Activated naive CD8-positive, alpha-beta T cell treated with anti-CD3 and anti-CD28 coated beads, Interleukin-2, amount 10 ng/mL, durations not matched to agents 7 days and 5 days (primary cell): Measurements from ENCODE around the gene TNIK. TPM values are rescaled to one million over a fixed set of nuclear protein-coding genes. Genes with fewer than 3 reads are reported as not detected.

Source experiments
- ATAC-seq: fragments of 150-1000 bp; cut with Tn5 transposase; one replicate; pipeline ENCODE4 v1.10.0; 2021; ENCODE audit warnings: low read depth, moderate library complexity
- POLR2A ChIA-PET: fragments of 350-600 bp; sonication (Branson Sonifier 250); formaldehyde crosslinking; loops from one replicate; lab custom pipeline; 2021; ENCODE audit warnings: antibody characterized with exemption; lab: Charles Lee
- DNase-seq: peaks from one replicate; pipeline ENCODE4 v3.0.0; 2021
- H3K27ac Mint-ChIP-seq: one replicate; pipeline ENCODE4 v1.8.0; 2022; ENCODE audit warnings: mild to moderate bottlenecking, mixed read lengths
- H3K27me3 Mint-ChIP-seq: one replicate; pipeline ENCODE4 v1.8.0; 2022; ENCODE audit warnings: mild to moderate bottlenecking, moderate library complexity, mixed read lengths
- H3K36me3 Mint-ChIP-seq: one replicate; pipeline ENCODE4 v1.8.0; 2021; ENCODE audit warnings: mild to moderate bottlenecking, mixed read lengths
- H3K4me1 Mint-ChIP-seq: one replicate; pipeline ENCODE4 v1.8.0; 2021; ENCODE audit warnings: mixed read lengths
- H3K4me3 Mint-ChIP-seq: one replicate; pipeline ENCODE4 v1.8.0; 2022; ENCODE audit warnings: mild to moderate bottlenecking, moderate library complexity, mixed read lengths
- H3K9me3 Mint-ChIP-seq: one replicate; pipeline ENCODE4 v1.8.0; 2021; ENCODE audit warnings: mixed read lengths
- total RNA-seq, 2 experiments: library from RNA; stranded (reverse); gene quantifications; one replicate each; pipeline ENCODE4 v1.2.3, GENCODE V29; 2021

The TNIK gene
- total RNA-seq, 2 experiments from 2014 or later = 47.6 to 52.7 TPM

- Mint-ChIP-seq H3K4me1 (peaks cover 4% of the 10 kb centered on the region), H3K36me3 (peaks cover 5% of the 10 kb centered on the region), H3K4me3 (no peak overlapping the region), H3K27me3 (no peaks in the 10 kb centered on the region), H3K27ac (no peak overlapping the region), H3K9me3 (no peaks in the 10 kb centered on the region)
- POLR2A ChIA-PET = no interaction called here
- ATAC-seq (no peak), DNase-seq (no peak)
Observed at GRCh38 chr3:171416666-171417065, 43.5 kb downstream of the TNIK start.

- H3K27me3 Mint-ChIP-seq = no peaks in the 10 kb centered on the region
- DNase-seq = no peak
- no peaks in the 10 kb centered on the region for H3K9me3 Mint-ChIP-seq
- H3K27ac Mint-ChIP-seq = no peak overlapping the region
- peaks cover 4% of the 10 kb centered on the region for H3K4me1 Mint-ChIP-seq
- ATAC-seq = no peak
- H3K4me3 Mint-ChIP-seq = no peak overlapping the region
- peaks cover 4% of the 10 kb centered on the region for H3K36me3 Mint-ChIP-seq
- POLR2A ChIA-PET = no interaction called here
Observed at GRCh38 chr3:171416061-171416460, 44.1 kb downstream of the TNIK start.

GRCh38 chr3:171415070-171415469 is 45.1 kb downstream of the TNIK start:
- peaks cover 3% of the 10 kb centered on the region for H3K36me3 Mint-ChIP-seq
- no peak overlapping the region for H3K27ac Mint-ChIP-seq
- ATAC-seq = no peak
- no peaks in the 10 kb centered on the region for H3K9me3 Mint-ChIP-seq
- peaks cover 4% of the 10 kb centered on the region for H3K4me1 Mint-ChIP-seq
- no peaks in the 10 kb centered on the region for H3K27me3 Mint-ChIP-seq
- H3K4me3 Mint-ChIP-seq = no peak overlapping the region
- POLR2A ChIA-PET = no interaction called here
- DNase-seq = no peak

GRCh38 chr3:171412473-171412872 is 47.7 kb downstream of the TNIK start:
- H3K27me3 Mint-ChIP-seq = no peaks in the 10 kb centered on the region
- H3K27ac Mint-ChIP-seq = no peak overlapping the region

GRCh38 chr3:171412054-171412453 is 48.2 kb downstream of the TNIK start:
- Mint-ChIP-seq H3K27me3 (no peaks in the 10 kb centered on the region), H3K27ac (no peak overlapping the region), H3K4me3 (no peak overlapping the region), H3K36me3 (peaks cover 5% of the 10 kb centered on the region), H3K4me1 (peaks cover 7% of the 10 kb centered on the region), H3K9me3 (no peaks in the 10 kb centered on the region)
- POLR2A ChIA-PET = no interaction called here
- DNase-seq (no peak), ATAC-seq (no peak)

More at GRCh38 chr3:171412473-171412872, 47.7 kb downstream of the TNIK start:
- H3K4me3 Mint-ChIP-seq = no peak overlapping the region
- ATAC-seq (no peak), DNase-seq (no peak)
- H3K9me3 Mint-ChIP-seq = no peaks in the 10 kb centered on the region
- peaks cover 6% of the 10 kb centered on the region for H3K36me3 Mint-ChIP-seq
- peaks cover 7% of the 10 kb centered on the region for H3K4me1 Mint-ChIP-seq
- POLR2A ChIA-PET = no interaction called here

- DNase-seq (no peak), ATAC-seq (no peak)
- Mint-ChIP-seq H3K4me3 (no peak overlapping the region), H3K4me1 (peaks cover 5% of the 10 kb centered on the region), H3K9me3 (no peaks in the 10 kb centered on the region), H3K27ac (no peak overlapping the region), H3K27me3 (no peaks in the 10 kb centered on the region), H3K36me3 (peaks cover 12% of the 10 kb centered on the region)
- POLR2A ChIA-PET = no interaction called here
Observed at GRCh38 chr3:171410186-171410585, 50.0 kb downstream of the TNIK start.

GRCh38 chr3:171407759-171408158 is 52.4 kb downstream of the TNIK start:
- Mint-ChIP-seq H3K27me3 (no peaks in the 10 kb centered on the region), H3K4me1 (peaks cover 4% of the 10 kb centered on the region), H3K9me3 (peaks cover 1% of the 10 kb centered on the region), H3K4me3 (no peak overlapping the region), H3K36me3 (peaks cover 21% of the 10 kb centered on the region), H3K27ac (no peak overlapping the region)
- POLR2A ChIA-PET = no interaction called here
- DNase-seq = no peak
- ATAC-seq = no peak

GRCh38 chr3:171404376-171404967 is 55.7 kb downstream of the TNIK start:
- POLR2A ChIA-PET = no interaction called here
- Mint-ChIP-seq H3K4me3 (no peak overlapping the region), H3K36me3 (peaks cover 24% of the 10 kb centered on the region), H3K4me1 (peaks cover 4% of the 10 kb centered on the region), H3K9me3 (peaks cover 3% of the 10 kb centered on the region), H3K27ac (no peak overlapping the region), H3K27me3 (no peaks in the 10 kb centered on the region)
- ATAC-seq = no peak
- DNase-seq = no peak

- H3K4me1 Mint-ChIP-seq = peaks cover 2% of the 10 kb centered on the region
- peaks cover 24% of the 10 kb centered on the region for H3K36me3 Mint-ChIP-seq
- no peaks in the 10 kb centered on the region for H3K27me3 Mint-ChIP-seq
- no peak overlapping the region for H3K27ac Mint-ChIP-seq
- no peak overlapping the region for H3K4me3 Mint-ChIP-seq
- POLR2A ChIA-PET = no interaction called here
- ATAC-seq (no peak), DNase-seq (no peak)
- peaks cover 3% of the 10 kb centered on the region for H3K9me3 Mint-ChIP-seq
Observed at GRCh38 chr3:171402281-171402680, 57.9 kb downstream of the TNIK start.

GRCh38 chr3:171401432-171401831 is 58.8 kb downstream of the TNIK start:
- H3K4me1 Mint-ChIP-seq = peaks cover 2% of the 10 kb centered on the region
- ATAC-seq = no peak
- H3K27me3 Mint-ChIP-seq = no peaks in the 10 kb centered on the region
- no peak overlapping the region for H3K4me3 Mint-ChIP-seq
- peaks cover 20% of the 10 kb centered on the region for H3K36me3 Mint-ChIP-seq
- no peak for DNase-seq
- peaks cover 3% of the 10 kb centered on the region for H3K9me3 Mint-ChIP-seq
- POLR2A ChIA-PET = no interaction called here
- H3K27ac Mint-ChIP-seq = no peak overlapping the region

- no peak overlapping the region for H3K4me3 Mint-ChIP-seq
- POLR2A ChIA-PET = no interaction called here
- no peaks in the 10 kb centered on the region for H3K27me3 Mint-ChIP-seq
- DNase-seq = no peak
- H3K27ac Mint-ChIP-seq = no peak overlapping the region
- H3K4me1 Mint-ChIP-seq = peaks cover 2% of the 10 kb centered on the region
- peaks cover 17% of the 10 kb centered on the region for H3K36me3 Mint-ChIP-seq
- peaks cover 3% of the 10 kb centered on the region for H3K9me3 Mint-ChIP-seq
- no peak for ATAC-seq
Observed at GRCh38 chr3:171399842-171400241, 60.4 kb downstream of the TNIK start.

GRCh38 chr3:171398343-171398742 is 61.9 kb downstream of the TNIK start:
- Mint-ChIP-seq H3K4me3 (no peak overlapping the region), H3K9me3 (peaks cover 4% of the 10 kb centered on the region), H3K27me3 (no peaks in the 10 kb centered on the region), H3K36me3 (peaks cover 10% of the 10 kb centered on the region), H3K27ac (no peak overlapping the region), H3K4me1 (no peaks in the 10 kb centered on the region)
- ATAC-seq = no peak
- DNase-seq = no peak
- POLR2A ChIA-PET = interaction anchor here (0.7 kb wide), 1 partner anchor 1318 kb away, joined by 4 read pairs; no protein-coding TSS in a partner anchor

GRCh38 chr3:171397089-171397488 is 63.1 kb downstream of the TNIK start:
- Mint-ChIP-seq H3K36me3 (peaks cover 6% of the 10 kb centered on the region), H3K27me3 (no peaks in the 10 kb centered on the region), H3K4me1 (no peaks in the 10 kb centered on the region), H3K27ac (no peak overlapping the region), H3K9me3 (peaks cover 5% of the 10 kb centered on the region), H3K4me3 (no peak overlapping the region)
- POLR2A ChIA-PET = no interaction called here
- ATAC-seq (no peak), DNase-seq (no peak)

- Mint-ChIP-seq H3K4me3 (no peak overlapping the region), H3K27me3 (no peaks in the 10 kb centered on the region), H3K9me3 (peaks cover 12% of the 10 kb centered on the region), H3K36me3 (peaks cover 16% of the 10 kb centered on the region), H3K27ac (no peak overlapping the region), H3K4me1 (no peaks in the 10 kb centered on the region)
- POLR2A ChIA-PET = no interaction called here
- no peak for ATAC-seq
- DNase-seq = no peak
Observed at GRCh38 chr3:171396048-171396447, 64.2 kb downstream of the TNIK start.
